H1 (cell line): ENCODE data around the gene STX2. TPM values are rescaled to one million over a fixed set of nuclear protein-coding genes. Genes with fewer than 3 reads are reported as not detected.

ENCODE experiments used
- CTCF ChIA-PET: fragments of 300-600 bp; sonication (Branson Sonifier 250); formaldehyde crosslinking; loops from one replicate; lab custom pipeline; 2021; ENCODE audit not compliant: partially characterized antibody; lab: Charles Lee
- POLR2A ChIA-PET: fragments of 300-600 bp; sonication (Branson Sonifier 250); formaldehyde crosslinking; loops from one replicate; lab custom pipeline; 2021; ENCODE audit warnings: inconsistent platforms; ENCODE audit not compliant: partially characterized antibody; lab: Charles Lee
- DNase-seq, 2 experiments: peaks; one replicate each; pipeline versions ENCODE4 v3.0.0 to v3.0.0-alpha.2; 2010 to 2022; ENCODE audit warnings: low spot score in 2 of 2, low read depth in 1 of 2, mixed read lengths in 1 of 2
- FAIRE-seq: peaks from 2 replicates; lab custom pipeline; 2011; peaks lifted over from hg19 to GRCh38; lab: Jason Lieb, UNC
- H2AFZ ChIP-seq: 2 replicates; pipeline ENCODE4 v1.8.1; 2012; ENCODE audit warnings: low read length, inconsistent platforms
- H2AK5ac ChIP-seq: 2 replicates; pipeline ENCODE4 v1.6.1; 2013; ENCODE audit warnings: low read depth, low read length
- H2BK120ac ChIP-seq: replicated peaks from 2 replicates; pipeline ENCODE3; 2013; ENCODE audit warnings: low read depth, low read length, inconsistent platforms
- H2BK12ac ChIP-seq: 2 replicates; pipeline ENCODE4 v1.6.1; 2013; ENCODE audit warnings: low read depth, low read length
- H2BK15ac ChIP-seq: 2 replicates; pipeline ENCODE4 v1.6.1; 2013; ENCODE audit warnings: low read length
- H2BK20ac ChIP-seq: 2 replicates; pipeline ENCODE4 v1.6.1; 2013; ENCODE audit warnings: low read length
- H2BK5ac ChIP-seq: 2 replicates; pipeline ENCODE4 v1.6.1; 2013; ENCODE audit warnings: low read depth, low read length
- H3K14ac ChIP-seq: 2 replicates; pipeline ENCODE4 v1.6.1; 2013; ENCODE audit warnings: inconsistent platforms; ENCODE audit not compliant: insufficient read length
- H3K18ac ChIP-seq: 2 replicates; pipeline ENCODE4 v1.6.1; 2013; ENCODE audit warnings: low read length; ENCODE audit errors: extremely low read depth
- H3K23ac ChIP-seq: 2 replicates; pipeline ENCODE4 v1.6.1; 2013; ENCODE audit warnings: inconsistent platforms; ENCODE audit not compliant: insufficient read length
- H3K23me2 ChIP-seq: 2 replicates; pipeline ENCODE4 v1.6.1; 2013; ENCODE audit warnings: low read depth, low read length
- H3K27ac ChIP-seq: 2 replicates; pipeline ENCODE4 v1.6.1; 2011; ENCODE audit warnings: low read depth, low read length, inconsistent platforms
- H3K27me3 ChIP-seq, 4 experiments: replicated peaks in 1 of 4; 1 replicate in 1 of 4; 2 replicates in 3 of 4; pipeline versions ENCODE4 v1.6.1 to v1.8.1; 2011 to 2013; ENCODE audit warnings: low read length in 3 of 4, mild to moderate bottlenecking in 3 of 4, inconsistent platforms in 2 of 4, mixed read lengths in 2 of 4, moderate library complexity in 1 of 4; ENCODE audit not compliant: control insufficient read depth in 3 of 4, insufficient read depth in 3 of 4; ENCODE audit errors: extremely low read depth in 1 of 4
- H3K36me3 ChIP-seq, 4 experiments: 2 replicates each; pipeline versions ENCODE4 v1.6.1 to v1.8.1; 2011 to 2013; ENCODE audit warnings: mild to moderate bottlenecking in 4 of 4, low read length in 3 of 4, moderate library complexity in 2 of 4, control low read depth in 1 of 4, inconsistent platforms in 1 of 4; ENCODE audit not compliant: insufficient read depth in 4 of 4, control insufficient read depth in 2 of 4
- H3K4ac ChIP-seq: replicated peaks from 2 replicates; pipeline ENCODE3; 2013; ENCODE audit warnings: low read length, low read depth, mixed read lengths, inconsistent platforms; ENCODE audit not compliant: insufficient read length
- H3K4me1 ChIP-seq, 4 experiments: replicated peaks in 1 of 4; 1 replicate in 1 of 4; 2 replicates in 3 of 4; pipeline versions ENCODE4 v1.6.1 to v1.8.1; 2011 to 2013; ENCODE audit warnings: low read length in 3 of 4, inconsistent platforms in 2 of 4, mixed read lengths in 1 of 4; ENCODE audit not compliant: insufficient read depth in 4 of 4, control insufficient read depth in 3 of 4
- H3K4me2 ChIP-seq, 2 experiments: 2 replicates each; pipeline versions ENCODE4 v1.6.1 to v1.8.1; 2011 to 2013; ENCODE audit warnings: low read depth in 2 of 2, low read length in 2 of 2, control low read depth in 1 of 2, inconsistent platforms in 1 of 2, mild to moderate bottlenecking in 1 of 2; ENCODE audit not compliant: insufficient read depth in 1 of 2
- H3K4me3 ChIP-seq, 4 experiments: fragments of 200-600, 300-600 bp in 1 of 4; sonication (generic), shearing (Covaris generic), sonication (Bioruptor Twin) in 1 of 4; 2 replicates each; pipeline versions ENCODE4 v1.5.1 to v1.8.1; 2011 to 2016; ENCODE audit warnings: low read length in 4 of 4, low read depth in 3 of 4, control low read depth in 2 of 4, inconsistent platforms in 2 of 4, mild to moderate bottlenecking in 2 of 4, mixed read lengths in 1 of 4, moderate library complexity in 1 of 4; ENCODE audit not compliant: insufficient read depth in 2 of 4; ENCODE audit errors: extremely low read depth in 1 of 4
- H3K56ac ChIP-seq: replicated peaks from 2 replicates; pipeline ENCODE3; 2013; ENCODE audit warnings: low read depth, mild to moderate bottlenecking, mixed read lengths, low read length, inconsistent platforms; ENCODE audit not compliant: insufficient read length
- H3K79me1 ChIP-seq: 2 replicates; pipeline ENCODE4 v1.6.1; 2013; ENCODE audit warnings: low read depth, low read length, control low read depth
- H3K79me2 ChIP-seq, 2 experiments: 2 replicates each; pipeline versions ENCODE4 v1.6.1 to v1.8.1; 2012 to 2013; ENCODE audit warnings: low read length in 2 of 2, mild to moderate bottlenecking in 2 of 2, inconsistent platforms in 1 of 2; ENCODE audit not compliant: insufficient read depth in 2 of 2, control insufficient read depth in 1 of 2
- H3K9ac ChIP-seq, 4 experiments: replicated peaks in 1 of 4; 1 replicate in 1 of 4; 2 replicates in 3 of 4; pipeline versions ENCODE4 v1.6.1 to v1.8.1; 2011 to 2013; ENCODE audit warnings: low read depth in 3 of 4, low read length in 3 of 4, control low read depth in 2 of 4, mild to moderate bottlenecking in 2 of 4, moderate library complexity in 2 of 4, inconsistent platforms in 1 of 4; ENCODE audit errors: extremely low read depth in 1 of 4
- H3K9me3 ChIP-seq, 2 experiments: 2 replicates each; pipeline versions ENCODE4 v1.6.1 to v1.8.1; 2012 to 2013; ENCODE audit warnings: mild to moderate bottlenecking in 2 of 2, moderate library complexity in 2 of 2, control low read depth in 1 of 2, inconsistent platforms in 1 of 2, low read depth in 1 of 2, low read length in 1 of 2, mixed read lengths in 1 of 2; ENCODE audit not compliant: insufficient read depth in 2 of 2
- H4K20me1 ChIP-seq, 2 experiments: replicated peaks in 1 of 2; 2 replicates each; pipeline versions ENCODE3 to v1.8.1; 2011 to 2013; ENCODE audit warnings: inconsistent platforms in 2 of 2, low read length in 2 of 2, mild to moderate bottlenecking in 1 of 2; ENCODE audit not compliant: insufficient read depth in 2 of 2, control insufficient read depth in 1 of 2
- H4K5ac ChIP-seq: 2 replicates; pipeline ENCODE4 v1.6.1; 2013; ENCODE audit warnings: low read length, low read depth, mixed read lengths, inconsistent platforms; ENCODE audit not compliant: insufficient read length
- H4K8ac ChIP-seq: 2 replicates; pipeline ENCODE4 v1.8.0; 2013; ENCODE audit warnings: mild to moderate bottlenecking, moderate library complexity, low read length, inconsistent platforms; ENCODE audit not compliant: insufficient read depth; ENCODE audit errors: extremely low read depth
- H4K91ac ChIP-seq: replicated peaks from 2 replicates; pipeline ENCODE3; 2013; ENCODE audit warnings: low read length, mixed read lengths, inconsistent platforms; ENCODE audit not compliant: insufficient read length
- CREB1 ChIP-seq: IDR thresholded peaks from 2 replicates; pipeline ENCODE4 v1.6.1; 2012; ENCODE audit warnings: inconsistent platforms
- EGR1 ChIP-seq: IDR thresholded peaks from 2 replicates; pipeline ENCODE4 v1.6.1; 2011; ENCODE audit warnings: low read depth, low read length, borderline replicate concordance
- HDAC6 ChIP-seq: IDR thresholded peaks from one replicate; pipeline ENCODE4 v1.7.1; 2012; ENCODE audit warnings: low read depth, mild to moderate bottlenecking, inconsistent platforms, low read length, moderate library complexity
- JUND ChIP-seq: IDR thresholded peaks from 2 replicates; pipeline ENCODE4 v1.6.1; 2011; ENCODE audit warnings: mild to moderate bottlenecking, improper control_type of control experiment, low read length
- WGBS, 2 experiments: shearing (Covaris generic) in 1 of 2; methylation state at CpG; one replicate each; pipeline versions ENCODE4 v1.1.6 to v1.1.7; 2013 to 2015; ENCODE audit warnings: low lambda C conversion rate in 2 of 2, mixed read lengths in 2 of 2, inconsistent platforms in 1 of 2, low coverage in 1 of 2, missing lambda C conversion rate in 1 of 2; ENCODE audit not compliant: insufficient replicate concordance in 2 of 2, insufficient coverage in 1 of 2, insufficient read length in 1 of 2; ENCODE audit errors: extremely low coverage in 1 of 2, missing lambda C conversion rate in 1 of 2; 5-methylcytosine and 5-hydroxymethylcytosine counted together
- polyA plus RNA-seq, 7 experiments: library from polyadenylated mRNA; depleted of rRNA in 3 of 7; stranded (reverse) in 5 of 7; unstranded in 2 of 7; fragments of >200 nt in 5 of 7; fragments of 200-250 nt in 2 of 7; gene quantifications; 1 replicate in 5 of 7; 2 replicates in 1 of 7; 4 replicates in 1 of 7; pipeline versions ENCODE4 v1.2.1 to v1.2.3, GENCODE V29; 2011 to 2013; ENCODE audit warnings: missing spikeins in 2 of 7, mixed read lengths in 2 of 7
- total RNA-seq: library from RNA; stranded (reverse); fragmentation: NEBNext Ultra II Directional; extraction: Animal tissue kit (Norgen Biotek cat#: 25700); gene quantifications from 2 replicates; pipeline ENCODE4 v1.2.1, GENCODE V29; 2021

Gene STX2
- total and polyA plus RNA-seq, 2 of the 8 experiments (the other 6 are each of a cell fraction or from before 2014, with no cell fraction given), result 20.0 to 26.3 TPM

- CTCF ChIA-PET, result interaction anchor here (1.5 kb wide), 1 partner anchor 17 kb away, joined by 3 read pairs; no protein-coding TSS in a partner anchor
- FAIRE-seq (peak; percentile 63), DNase-seq (no peak)
- Histone ChIP-seq H2AFZ (no peak overlapping the region), H3K23ac (no peak overlapping the region), H3K27me3 (peaks cover 0 to 6% (median 0%) of the 10 kb centered on the region in 4 experiments; a peak in 1 of 7 replicates), H2BK12ac (peak overlapping the region; percentile 56; the same call in 1 of the 2 replicates), H2BK5ac (no peak overlapping the region; the same call in 1 of the 2 replicates), H3K56ac (no peak overlapping the region), H2BK20ac (no peak overlapping the region), H3K27ac (no peak overlapping the region), H3K79me1 (no peaks in the 10 kb centered on the region), H3K36me3 (peaks cover 0 to 13% (median 3%) of the 10 kb centered on the region in 4 experiments; a peak in 2 of 8 replicates), H4K91ac (peak overlapping the region; percentile 41), H4K20me1 (peaks cover 0 to 10% of the 10 kb centered on the region in 2 experiments), H3K4me1 (no peaks in the 10 kb centered on the region), H2BK15ac (no peak overlapping the region), H2AK5ac (peak overlapping the region; percentile 88; the same call in 1 of the 2 replicates), H3K4ac (peak overlapping the region; percentile 27), H3K4me2 (no peak overlapping the region; a peak in 1 of 4 replicates), H4K5ac (no peak overlapping the region), H3K23me2 (peaks cover 18% of the 10 kb centered on the region), H3K79me2 (peaks cover 0 to 14% of the 10 kb centered on the region in 2 experiments; a peak in 1 of 4 replicates), H3K14ac (no peak overlapping the region), H3K18ac (no peak overlapping the region), H3K9me3 (peaks cover 5 to 13% of the 10 kb centered on the region in 2 experiments; a peak in 2 of 4 replicates), H3K4me3 (no peak overlapping the region), H2BK120ac (no peak overlapping the region), H4K8ac (no peak overlapping the region)
- WGBS, 2 experiments, result 88 to 100% methylated on average over 2 to 8 of the region's 8 CpGs
- POLR2A ChIA-PET, result no interaction called here
- TF ChIP-seq EGR1, result no peak
- TF ChIP-seq CREB1, result peak; percentile 94
- TF ChIP-seq HDAC6, result no peak
- peak; percentile 47; the same call in 1 of the 2 replicates for TF ChIP-seq JUND
- TF ChIP-seq, all 59 proteins: peak for 2
- no peak overlapping the region; a peak in 1 of 7 replicates for H3K9ac ChIP-seq
Observed at GRCh38 chr12:130765186-130765659, 73.8 kb downstream of the STX2 start.
